ENCODE data around the gene MAST4.
A peak's percentile ranks its signal among the peaks of the same experiment; 100 is the strongest.

Gene MAST4

DNA sequence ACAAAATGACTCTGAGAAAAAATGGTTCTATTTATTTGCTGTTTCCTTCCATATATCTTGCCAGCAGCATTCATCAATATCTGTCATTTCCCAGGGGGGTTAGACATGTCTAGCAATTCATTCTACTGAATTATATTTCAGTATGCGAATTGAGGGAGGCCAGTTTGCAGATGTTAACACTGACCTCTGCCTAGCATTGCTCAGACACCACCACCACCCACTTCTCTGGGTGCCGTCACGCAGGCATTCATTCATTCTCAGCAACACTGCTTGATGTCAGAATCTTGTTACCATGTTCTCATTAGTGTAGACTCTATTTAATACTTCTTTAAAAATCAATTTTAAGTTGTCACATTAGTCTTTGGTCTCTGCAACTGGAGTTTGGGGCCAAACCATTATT, 181.7 kb downstream of the MAST4 start:
- no peak overlapping the region for H3K4me3 ChIP-seq (ENCODE audit: low read length)
- DNase-seq (ENCODE audit: low read depth): no peak
- TF ChIP-seq, protein P1, sequence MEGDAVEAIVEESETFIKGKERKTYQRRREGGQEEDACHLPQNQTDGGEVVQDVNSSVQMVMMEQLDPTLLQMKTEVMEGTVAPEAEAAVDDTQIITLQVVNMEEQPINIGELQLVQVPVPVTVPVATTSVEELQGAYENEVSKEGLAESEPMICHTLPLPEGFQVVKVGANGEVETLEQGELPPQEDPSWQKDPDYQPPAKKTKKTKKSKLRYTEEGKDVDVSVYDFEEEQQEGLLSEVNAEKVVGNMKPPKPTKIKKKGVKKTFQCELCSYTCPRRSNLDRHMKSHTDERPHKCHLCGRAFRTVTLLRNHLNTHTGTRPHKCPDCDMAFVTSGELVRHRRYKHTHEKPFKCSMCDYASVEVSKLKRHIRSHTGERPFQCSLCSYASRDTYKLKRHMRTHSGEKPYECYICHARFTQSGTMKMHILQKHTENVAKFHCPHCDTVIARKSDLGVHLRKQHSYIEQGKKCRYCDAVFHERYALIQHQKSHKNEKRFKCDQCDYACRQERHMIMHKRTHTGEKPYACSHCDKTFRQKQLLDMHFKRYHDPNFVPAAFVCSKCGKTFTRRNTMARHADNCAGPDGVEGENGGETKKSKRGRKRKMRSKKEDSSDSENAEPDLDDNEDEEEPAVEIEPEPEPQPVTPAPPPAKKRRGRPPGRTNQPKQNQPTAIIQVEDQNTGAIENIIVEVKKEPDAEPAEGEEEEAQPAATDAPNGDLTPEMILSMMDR (conservative IDR thresholded peaks at IDR 0.05; ENCODE audit: low read length): no peak

DNA sequence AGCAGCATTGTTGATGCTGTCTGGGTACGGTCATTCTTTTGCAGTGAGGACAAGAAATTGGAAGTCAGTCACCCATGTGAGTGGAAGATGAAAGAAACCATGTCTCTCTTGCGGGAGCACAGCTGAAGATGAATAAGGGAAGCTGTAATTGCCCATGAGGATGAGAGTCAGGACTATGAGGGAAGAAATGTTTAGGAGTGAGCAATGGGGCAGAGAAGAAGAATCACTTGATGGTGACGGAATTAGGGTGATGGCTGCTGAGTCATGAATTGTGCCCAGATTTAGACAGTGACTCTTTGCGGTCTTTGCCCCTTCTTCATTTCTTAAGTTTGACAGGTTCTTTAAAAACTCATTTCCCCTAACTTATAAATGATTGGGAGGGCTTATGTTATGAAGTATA, 183.3 kb downstream of the MAST4 start:
- H3K4me3 ChIP-seq (ENCODE audit: low read length): no peak overlapping the region
- DNase-seq (ENCODE audit: low read depth): no peak
- TF ChIP-seq, protein P1 (conservative IDR thresholded peaks at IDR 0.05; ENCODE audit: low read length): no peak

DNA sequence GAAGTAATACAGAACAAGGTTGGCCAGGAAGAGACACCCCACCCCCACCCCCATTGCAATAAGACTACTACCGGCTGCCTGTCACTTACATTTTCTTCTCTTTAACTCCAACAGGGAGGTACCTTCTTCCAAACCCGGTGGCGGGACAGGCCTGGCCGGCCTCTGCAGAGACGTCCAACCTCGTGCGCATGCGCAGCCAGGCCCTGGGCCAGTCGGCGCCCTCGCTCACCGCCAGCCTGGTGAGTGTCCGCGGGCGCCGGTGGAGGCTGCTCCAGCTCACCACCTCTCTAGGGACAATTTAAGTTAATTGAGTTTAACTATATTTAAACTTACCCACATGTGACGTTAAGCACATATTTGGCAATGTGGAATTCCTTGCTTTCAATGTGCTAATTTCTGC, 192.4 kb downstream of the MAST4 start:
- TF ChIP-seq, protein P1 (conservative IDR thresholded peaks at IDR 0.05; ENCODE audit: low read length): no peak
- H3K4me3 ChIP-seq (ENCODE audit: low read length): no peak overlapping the region
- DNase-seq (ENCODE audit: low read depth): no peak

DNA sequence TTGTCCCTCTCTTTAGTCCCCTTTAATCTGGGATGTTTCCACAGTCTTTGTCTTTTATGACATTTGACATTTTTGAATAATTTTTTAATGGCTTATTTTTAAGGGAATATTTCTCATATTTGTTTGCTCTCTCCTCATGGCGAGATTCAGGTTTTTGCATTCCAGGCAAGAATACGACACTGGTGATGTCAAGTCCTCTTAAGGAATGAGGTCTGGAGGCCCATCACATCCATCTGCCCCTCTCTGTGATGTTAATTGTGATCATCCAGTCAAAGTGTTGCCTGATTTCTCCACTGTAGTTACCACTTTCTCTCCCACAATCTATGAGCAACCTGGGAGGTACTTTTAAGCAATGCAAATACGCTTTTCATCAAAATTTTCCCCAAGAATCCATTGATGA, 193.2 kb downstream of the MAST4 start:
- no peak for DNase-seq (ENCODE audit: low read depth)
- TF ChIP-seq, protein P1 (conservative IDR thresholded peaks at IDR 0.05; ENCODE audit: low read length): no peak
- H3K4me3 ChIP-seq (ENCODE audit: low read length): no peak overlapping the region

DNA sequence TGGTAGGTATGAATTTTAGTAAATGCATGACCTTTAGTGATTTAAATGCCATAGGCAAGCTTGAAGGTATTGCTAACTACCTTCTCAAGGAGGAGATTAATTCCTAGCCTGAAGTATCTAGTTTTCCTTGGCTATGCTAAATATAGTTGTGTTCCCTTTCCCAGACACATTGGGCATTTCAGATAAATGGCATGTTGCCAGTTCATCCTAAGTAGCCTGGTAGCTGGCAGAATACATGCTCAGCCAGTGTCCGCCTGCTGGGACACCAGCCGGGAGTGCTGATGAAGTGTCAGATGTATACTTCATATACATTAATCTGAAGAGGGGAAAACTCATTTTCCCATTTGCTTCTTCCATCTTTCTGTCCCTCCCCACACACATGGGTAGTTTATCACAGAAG, 196.9 kb downstream of the MAST4 start:
- H3K4me3 ChIP-seq (ENCODE audit: low read length): no peak overlapping the region
- DNase-seq (ENCODE audit: low read depth): no peak
- TF ChIP-seq, protein P1 (conservative IDR thresholded peaks at IDR 0.05; ENCODE audit: low read length): no peak

DNA sequence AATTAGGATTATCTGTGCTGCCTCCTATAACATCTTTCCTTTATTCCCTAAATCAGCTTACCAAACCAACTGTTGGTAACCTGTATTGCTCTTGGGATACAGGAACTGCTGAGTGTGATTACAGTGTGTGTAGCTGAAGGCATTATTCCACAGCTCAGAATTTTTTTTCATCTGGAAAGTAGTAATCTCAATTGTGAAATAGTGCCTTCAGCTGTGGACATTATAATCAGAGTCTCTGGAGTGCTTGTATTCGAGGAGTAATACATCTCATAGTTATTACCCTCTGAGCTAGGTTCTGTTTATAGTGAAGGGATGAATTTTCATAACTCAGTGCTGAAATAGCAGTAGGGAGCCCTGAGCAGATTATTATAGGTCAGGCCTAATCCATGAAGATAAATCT, 199.5 kb downstream of the MAST4 start:
- TF ChIP-seq, protein P1 (conservative IDR thresholded peaks at IDR 0.05; ENCODE audit: low read length): no peak
- DNase-seq (ENCODE audit: low read depth): no peak
- H3K4me3 ChIP-seq (ENCODE audit: low read length): no peak overlapping the region

DNA sequence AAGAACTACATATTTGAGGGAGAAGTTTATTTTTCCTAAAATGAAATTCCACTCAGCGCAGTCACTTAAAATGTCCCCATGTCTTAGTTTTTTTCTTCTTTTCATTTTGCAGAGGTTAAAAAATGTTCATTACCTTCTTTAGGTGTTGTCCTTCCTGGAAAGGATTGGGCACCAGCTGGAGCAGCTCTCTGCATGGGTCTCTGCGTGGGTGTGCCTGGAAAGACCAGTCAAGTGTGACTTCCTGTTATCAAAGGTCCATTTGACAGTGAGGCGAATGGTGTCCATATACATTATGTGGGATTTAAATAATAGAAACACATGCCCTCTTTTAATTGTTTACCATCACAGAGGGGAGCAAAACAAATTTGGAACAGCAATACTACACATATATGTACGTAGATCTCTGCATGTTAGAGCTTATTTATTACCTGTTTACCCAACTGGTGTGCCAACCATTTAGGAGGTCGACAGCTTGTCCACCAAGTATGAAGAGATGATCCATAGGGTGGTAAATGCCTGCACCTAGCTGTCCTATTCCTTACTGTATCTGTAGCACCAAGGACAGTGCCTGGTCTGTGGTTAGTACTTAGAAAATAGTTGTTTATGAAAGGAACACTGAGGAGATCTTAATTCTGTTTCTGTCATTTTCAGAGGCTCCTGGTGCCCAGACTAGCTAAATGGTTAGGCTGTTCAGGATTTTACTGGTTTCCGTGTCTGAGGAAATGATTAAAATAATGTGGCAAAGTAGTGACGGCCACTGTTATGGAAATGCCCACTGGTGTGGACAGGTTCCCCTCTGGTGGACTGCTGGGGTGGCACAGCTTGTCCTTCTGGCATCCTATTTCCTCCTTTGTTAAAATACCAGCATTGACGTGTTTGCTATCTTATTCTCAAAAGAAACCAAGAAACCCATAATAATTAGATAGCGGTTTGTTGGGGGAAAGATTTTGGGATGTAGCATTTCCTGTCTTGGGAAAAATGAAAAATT, 200.4 kb downstream of the MAST4 start:
- H3K4me3 ChIP-seq (ENCODE audit: low read length): no peak overlapping the region
- TF ChIP-seq, protein P1 (conservative IDR thresholded peaks at IDR 0.05; ENCODE audit: low read length): peak; percentile 51
- DNase-seq (ENCODE audit: low read depth): peak; percentile 3
